H9 (cell line): ENCODE results near the gene NMS. TPM values are rescaled to one million over a fixed set of nuclear protein-coding genes. Genes with fewer than 3 reads are reported as not detected.

Experiments used
- DNase-seq: peaks from one replicate; pipeline ENCODE4 v3.0.0-alpha.2; 2017
- H2AFZ ChIP-seq: one replicate; pipeline ENCODE4 v1.6.1; 2013; ENCODE audit warnings: mild to moderate bottlenecking, low read length, control low read depth, moderate library complexity
- H2AK5ac ChIP-seq: 2 replicates; pipeline ENCODE4 v1.6.1; 2013; ENCODE audit warnings: low read length, control low read depth, mixed read lengths; ENCODE audit not compliant: insufficient read length
- H2BK120ac ChIP-seq: one replicate; pipeline ENCODE4 v1.6.1; 2013; ENCODE audit warnings: low read depth, mild to moderate bottlenecking, low read length, control low read depth, inconsistent platforms; ENCODE audit not compliant: poor library complexity, severe bottlenecking
- H2BK12ac ChIP-seq: 2 replicates; pipeline ENCODE4 v1.6.1; 2013; ENCODE audit warnings: low read length, control low read depth, mixed read lengths, low read depth; ENCODE audit not compliant: insufficient read length
- H2BK15ac ChIP-seq: 2 replicates; pipeline ENCODE4 v1.6.1; 2013; ENCODE audit warnings: low read depth, low read length, control low read depth
- H2BK20ac ChIP-seq: one replicate; pipeline ENCODE4 v1.6.1; 2013; ENCODE audit warnings: low read depth, mild to moderate bottlenecking, low read length, control low read depth, inconsistent platforms; ENCODE audit not compliant: poor library complexity, severe bottlenecking
- H2BK5ac ChIP-seq: 2 replicates; pipeline ENCODE4 v1.6.1; 2013; ENCODE audit warnings: low read length, control low read depth, mixed read lengths; ENCODE audit not compliant: insufficient read length
- H3K14ac ChIP-seq: 2 replicates; pipeline ENCODE4 v1.6.1; 2013; ENCODE audit warnings: low read length, control low read depth; ENCODE audit not compliant: insufficient read depth
- H3K18ac ChIP-seq: 2 replicates; pipeline ENCODE4 v1.6.1; 2013; ENCODE audit warnings: low read depth, mild to moderate bottlenecking, mixed read lengths, low read length, control low read depth; ENCODE audit not compliant: insufficient read length
- H3K23ac ChIP-seq: 2 replicates; pipeline ENCODE4 v1.6.1; 2013; ENCODE audit warnings: low read length, control low read depth, mixed read lengths, low read depth; ENCODE audit not compliant: insufficient read length
- H3K23me2 ChIP-seq: 2 replicates; pipeline ENCODE4 v1.6.1; 2013; ENCODE audit warnings: low read depth, mild to moderate bottlenecking, mixed read lengths, low read length, control low read depth; ENCODE audit not compliant: insufficient read length, poor library complexity, severe bottlenecking
- H3K27ac ChIP-seq: 2 replicates; pipeline ENCODE4 v1.5.1; 2013; ENCODE audit warnings: low read length, control low read depth, mixed read lengths, low read depth; ENCODE audit not compliant: insufficient read length
- H3K27me3 ChIP-seq: 2 replicates; pipeline ENCODE4 v1.6.1; 2013; ENCODE audit warnings: low read length, control low read depth, inconsistent platforms; ENCODE audit not compliant: insufficient read depth
- H3K4ac ChIP-seq: 2 replicates; pipeline ENCODE4 v1.6.1; 2013; ENCODE audit warnings: low read depth, mild to moderate bottlenecking, control low read depth, inconsistent platforms, low read length, moderate library complexity
- H3K4me1 ChIP-seq: 2 replicates; pipeline ENCODE4 v1.6.1; 2013; ENCODE audit warnings: low read length, control low read depth, inconsistent platforms; ENCODE audit not compliant: insufficient read depth
- H3K4me2 ChIP-seq: 2 replicates; pipeline ENCODE4 v1.6.1; 2013; ENCODE audit warnings: low read length, control low read depth, mixed read lengths; ENCODE audit not compliant: insufficient read length, insufficient read depth
- H3K56ac ChIP-seq: 2 replicates; pipeline ENCODE4 v1.6.1; 2013; ENCODE audit warnings: low read depth, mild to moderate bottlenecking, mixed read lengths, low read length, control low read depth; ENCODE audit not compliant: insufficient read length
- H3K79me1 ChIP-seq: 2 replicates; pipeline ENCODE4 v1.6.1; 2013; ENCODE audit warnings: low read depth, mild to moderate bottlenecking, moderate library complexity, low read length, control low read depth, inconsistent platforms; ENCODE audit not compliant: insufficient read depth, poor library complexity, severe bottlenecking
- H3K79me2 ChIP-seq: 2 replicates; pipeline ENCODE4 v1.6.1; 2013; ENCODE audit warnings: low read length, control low read depth, inconsistent platforms; ENCODE audit not compliant: insufficient read depth
- H3K9ac ChIP-seq: 2 replicates; pipeline ENCODE4 v1.6.1; 2013; ENCODE audit warnings: low read length, control low read depth, mixed read lengths; ENCODE audit not compliant: insufficient read length; ENCODE audit errors: extremely low read depth
- H3K9me3 ChIP-seq: one replicate; pipeline ENCODE4 v1.6.1; 2013; ENCODE audit warnings: low read depth, low read length, inconsistent platforms; ENCODE audit not compliant: control insufficient read depth
- H3T11ph ChIP-seq: one replicate; pipeline ENCODE4 v1.6.1; 2013; ENCODE audit warnings: mild to moderate bottlenecking, low read length, control low read depth, inconsistent platforms
- H4K20me1 ChIP-seq: one replicate; pipeline ENCODE4 v1.6.1; 2013; ENCODE audit not compliant: control insufficient read depth, insufficient read length, insufficient read depth
- H4K5ac ChIP-seq: 2 replicates; pipeline ENCODE4 v1.6.1; 2013; ENCODE audit warnings: low read depth, mild to moderate bottlenecking, mixed read lengths, low read length, control low read depth; ENCODE audit not compliant: insufficient read length
- H4K8ac ChIP-seq: replicated peaks from 2 replicates; pipeline ENCODE4 v1.6.1; 2013; ENCODE audit warnings: low read length, control low read depth, mixed read lengths, low read depth; ENCODE audit not compliant: insufficient read length
- H4K91ac ChIP-seq: 2 replicates; pipeline ENCODE4 v1.6.1; 2013; ENCODE audit warnings: low read depth, mild to moderate bottlenecking, moderate library complexity, mixed read lengths, low read length, control low read depth; ENCODE audit not compliant: insufficient read length
- H3K27ac Mint-ChIP-seq, 3 experiments: 2 replicates in 2 of 3; 3 replicates in 1 of 3; pipeline ENCODE4 v1.8.0; 2020 to 2021; ENCODE audit warnings: mixed read lengths in 3 of 3, mild to moderate bottlenecking in 1 of 3, moderate library complexity in 1 of 3
- H3K27me3 Mint-ChIP-seq: 2 replicates; pipeline ENCODE4 v1.8.0; 2021; ENCODE audit warnings: low read depth, mild to moderate bottlenecking, moderate library complexity, mixed read lengths
- H3K36me3 Mint-ChIP-seq, 3 experiments: 2 replicates in 2 of 3; 3 replicates in 1 of 3; pipeline ENCODE4 v1.8.0; 2020 to 2021; ENCODE audit warnings: low read depth in 3 of 3, mixed read lengths in 3 of 3; ENCODE audit not compliant: insufficient read depth in 1 of 3
- H3K4me1 Mint-ChIP-seq, 2 experiments: 2 replicates each; pipeline ENCODE4 v1.8.0; 2020; ENCODE audit warnings: mixed read lengths in 2 of 2
- H3K4me3 Mint-ChIP-seq, 2 experiments: 2 replicates in 1 of 2; 3 replicates in 1 of 2; pipeline ENCODE4 v1.8.0; 2020 to 2021; ENCODE audit warnings: mild to moderate bottlenecking in 2 of 2, mixed read lengths in 2 of 2, moderate library complexity in 1 of 2
- H3K9me3 Mint-ChIP-seq, 2 experiments: 2 replicates in 1 of 2; 3 replicates in 1 of 2; pipeline ENCODE4 v1.8.0; 2020; ENCODE audit warnings: mild to moderate bottlenecking in 2 of 2, mixed read lengths in 2 of 2, moderate library complexity in 1 of 2
- WGBS: extraction: QIAGEN DNeasy Blood & Tissue Kit; methylation state at CpG from one replicate; pipeline ENCODE4 v1.1.7; 2013; ENCODE audit warnings: missing lambda C conversion rate, low lambda C conversion rate, mixed read lengths; ENCODE audit not compliant: insufficient read length; ENCODE audit errors: extremely low coverage; 5-methylcytosine and 5-hydroxymethylcytosine counted together
- total RNA-seq: library from RNA; stranded (reverse); gene quantifications from 2 replicates; pipeline ENCODE4 v1.2.1, GENCODE V29; 2021
- TF ChIP-seq, protein P1 (sequence below): fragments of 200-600 bp; sonication (generic); conservative IDR thresholded peaks from 3 replicates; pipeline ENCODE4 v1.8.0; 2021; ENCODE audit warnings: antibody characterized with exemption, mild to moderate bottlenecking

NMS gene
- total RNA-seq, 1 experiment from 2014 or later, result not detected

- Histone ChIP-seq H2BK12ac (no peak overlapping the region), H2BK120ac (no peak overlapping the region), H3K18ac (no peak overlapping the region), H4K5ac (no peak overlapping the region), H2BK15ac (no peak overlapping the region), H3K9ac (no peak overlapping the region), H4K20me1 (no peaks in the 10 kb centered on the region), H4K91ac (no peak overlapping the region), H3T11ph (no peak overlapping the region), H3K23ac (no peak overlapping the region), H3K23me2 (no peaks in the 10 kb centered on the region), H2BK20ac (no peak overlapping the region), H2AK5ac (no peak overlapping the region), H3K79me1 (no peaks in the 10 kb centered on the region), H4K8ac (no peak overlapping the region), H3K4me2 (no peak overlapping the region), H3K27me3 (no peaks in the 10 kb centered on the region), H3K56ac (no peak overlapping the region), H3K9me3 (no peaks in the 10 kb centered on the region), H2AFZ (no peak overlapping the region), H2BK5ac (no peak overlapping the region), H3K4me1 (no peaks in the 10 kb centered on the region), H3K27ac (no peak overlapping the region), H3K4ac (no peak overlapping the region), H3K14ac (no peak overlapping the region), H3K79me2 (no peaks in the 10 kb centered on the region)
- no CpG with 5 or more reads among the region's 4 CpGs for WGBS
- Mint-ChIP-seq H3K4me3 (no peak overlapping the region), H3K27me3 (no peaks in the 10 kb centered on the region), H3K36me3 (no peaks in the 10 kb centered on the region), H3K27ac (no peak overlapping the region; a peak in 1 of 7 replicates), H3K4me1 (no peaks in the 10 kb centered on the region), H3K9me3 (peaks cover 0 to under 1% of the 10 kb centered on the region in 2 experiments; a peak in 1 of 5 replicates)
- no peak for DNase-seq
- TF ChIP-seq, protein P1, sequence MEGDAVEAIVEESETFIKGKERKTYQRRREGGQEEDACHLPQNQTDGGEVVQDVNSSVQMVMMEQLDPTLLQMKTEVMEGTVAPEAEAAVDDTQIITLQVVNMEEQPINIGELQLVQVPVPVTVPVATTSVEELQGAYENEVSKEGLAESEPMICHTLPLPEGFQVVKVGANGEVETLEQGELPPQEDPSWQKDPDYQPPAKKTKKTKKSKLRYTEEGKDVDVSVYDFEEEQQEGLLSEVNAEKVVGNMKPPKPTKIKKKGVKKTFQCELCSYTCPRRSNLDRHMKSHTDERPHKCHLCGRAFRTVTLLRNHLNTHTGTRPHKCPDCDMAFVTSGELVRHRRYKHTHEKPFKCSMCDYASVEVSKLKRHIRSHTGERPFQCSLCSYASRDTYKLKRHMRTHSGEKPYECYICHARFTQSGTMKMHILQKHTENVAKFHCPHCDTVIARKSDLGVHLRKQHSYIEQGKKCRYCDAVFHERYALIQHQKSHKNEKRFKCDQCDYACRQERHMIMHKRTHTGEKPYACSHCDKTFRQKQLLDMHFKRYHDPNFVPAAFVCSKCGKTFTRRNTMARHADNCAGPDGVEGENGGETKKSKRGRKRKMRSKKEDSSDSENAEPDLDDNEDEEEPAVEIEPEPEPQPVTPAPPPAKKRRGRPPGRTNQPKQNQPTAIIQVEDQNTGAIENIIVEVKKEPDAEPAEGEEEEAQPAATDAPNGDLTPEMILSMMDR, result no peak
Observed at GRCh38 chr2:100513650-100514049, 43.4 kb downstream of the NMS start.
